ENCODE results near the gene CYS1. TPM values are rescaled to one million over a fixed set of nuclear protein-coding genes. Genes with fewer than 3 reads are reported as not detected.

CYS1 gene
- total and polyA plus RNA-seq, 2 of the 13 experiments (the other 11 are each of a cell fraction or from before 2014, with no cell fraction given), result 0.04 TPM; not detected in 1

- TF ChIP-seq TERF1 (CRISPR knock-in tag; IDR thresholded peaks at IDR 0.05) (no peak), AGO2 (optimal IDR thresholded peaks at IDR 0.05; ENCODE audit: low read depth, low read length) (no peak)
These were observed 52.4 kb downstream of the CYS1 start (continued) for GRCh38 chr2:10027660-10028330.

- Histone ChIP-seq H3K4me2 (ENCODE audit: low read depth, low read length) (no peak overlapping the region), H3K4me1 (ENCODE audit: insufficient read depth, low read length) (peaks cover 33% of the 10 kb centered on the region), H4K20me1 (ENCODE audit: insufficient read depth, low read length) (no peaks in the 10 kb centered on the region), H3K79me2 (ENCODE audit: insufficient read depth, low read length) (no peaks in the 10 kb centered on the region), H3K27ac (ENCODE audit: extremely low read length, insufficient read depth, low read length) (no peak overlapping the region), H3K4me3 (replicated peaks in 1 of 3; ENCODE audit: insufficient read depth in 1 of 3, low read depth in 2 of 3, low read length in 3 of 3) (no peak overlapping the region), H2AFZ (ENCODE audit: low read length) (no peak overlapping the region), H3K9ac (ENCODE audit: insufficient read depth, low read depth, low read length) (no peak overlapping the region), H3K36me3 (replicated peaks in 1 of 2; ENCODE audit: control insufficient read depth in 1 of 2, insufficient read depth in 2 of 2, low read length in 2 of 2) (no peaks in the 10 kb centered on the region), H3K27me3 (ENCODE audit: control insufficient read depth in 1 of 2, insufficient read depth in 2 of 2, low read length in 2 of 2) (peaks cover 10 to 73% of the 10 kb centered on the region in 2 experiments; a peak in 4 of 5 replicates), H3K9me3 (ENCODE audit: low read length) (no peaks in the 10 kb centered on the region)
- CTCF ChIA-PET (ENCODE audit: low intra/inter-chr PET ratio, low total read pairs), result interaction anchor here (1.3 kb wide), 1 partner anchor 257 kb away, joined by 3 read pairs; no protein-coding TSS in a partner anchor
- BruUV-seq (replicated peaks), result no TSS peak
- in situ Hi-C loops (cut with HindIII; ENCODE audit: extremely low pct_ligation_motif_present, low pct_unique_long_range_greater_than_20kb), result no loop called here
- intact Hi-C loops (cut with micrococcal nuclease; ENCODE audit: unreplicated experiment), result no loop called here
- no peak for ATAC-seq
- POLR2A ChIA-PET, result no interaction called here
- DNase-seq (ENCODE audit: low spot score), result no peak
- FAIRE-seq, result no peak
- WGBS (ENCODE audit: low lambda C conversion rate), result 27% methylated on average over 8 of the region's 8 CpGs
- TF ChIP-seq PHF8 (CRISPR knock-in tag; IDR thresholded peaks at IDR 0.05), result no peak
- no peak for TF ChIP-seq MXI1 (IDR thresholded peaks at IDR 0.05; ENCODE audit: borderline replicate concordance, low read depth, low read length)
- TF ChIP-seq STAG1 (CRISPR knock-in tag; IDR thresholded peaks at IDR 0.05), result no peak
- no peak for TF ChIP-seq ATF5 (CRISPR knock-in tag; IDR thresholded peaks at IDR 0.05; ENCODE audit: low read depth)
- TF ChIP-seq CHD2 (IDR thresholded peaks at IDR 0.05; ENCODE audit: low read depth, low read length), result no peak
- TF ChIP-seq GATAD2A (CRISPR knock-in tag; IDR thresholded peaks at IDR 0.05), result no peak
- no peak for TF ChIP-seq ADNP (CRISPR knock-in tag; IDR thresholded peaks at IDR 0.05)
- TF ChIP-seq E2F2 (CRISPR knock-in tag; IDR thresholded peaks at IDR 0.05; ENCODE audit: borderline replicate concordance), result no peak
- no peak for TF ChIP-seq ATF6 (CRISPR knock-in tag; conservative IDR thresholded peaks at IDR 0.05)
- TF ChIP-seq ZNF619 (CRISPR knock-in tag; IDR thresholded peaks at IDR 0.05), result no peak
- TF ChIP-seq ELF4 (CRISPR knock-in tag; IDR thresholded peaks at IDR 0.05; ENCODE audit: borderline replicate concordance), result no peak
- TF ChIP-seq ZBTB25 (CRISPR knock-in tag; IDR thresholded peaks at IDR 0.05), result no peak
- no peak for TF ChIP-seq SALL1 (CRISPR knock-in tag; IDR thresholded peaks at IDR 0.05)
These were observed 53.2 kb downstream of the CYS1 start for GRCh38 chr2:10026940-10027569.

Data from HepG2 (cell line).